Activated CD4-positive, CD25-positive, alpha-beta regulatory T cell (primary cell): ENCODE data around the gene HS6ST1.

Experiments
- DNase-seq, 4 experiments: peaks; one replicate each; lab custom pipeline; 2025; lab: John Stamatoyannopoulos, UW

HS6ST1 gene

GRCh38 chr2:128348701-128349100, 30.0 kb upstream of the HS6ST1 start:
- DNase-seq = no peak

GRCh38 chr2:128347701-128348539, 29.3 kb upstream of the HS6ST1 start:
- DNase-seq = no peak

GRCh38 chr2:128347171-128347558, 28.5 kb upstream of the HS6ST1 start:
- DNase-seq = no peak

GRCh38 chr2:128346291-128347170, 27.9 kb upstream of the HS6ST1 start:
- no peak for DNase-seq

- DNase-seq = no peak
Observed at GRCh38 chr2:128345436-128346165, 26.9 kb upstream of the HS6ST1 start.

- no peak for DNase-seq
Observed at GRCh38 chr2:128344101-128344500, 25.4 kb upstream of the HS6ST1 start.

- DNase-seq = no peak
Observed at GRCh38 chr2:128343459-128343858, 24.8 kb upstream of the HS6ST1 start.

GRCh38 chr2:128342550-128342949, 23.9 kb upstream of the HS6ST1 start:
- no peak for DNase-seq

GRCh38 chr2:128341621-128342020, 23.0 kb upstream of the HS6ST1 start:
- no peak for DNase-seq

GRCh38 chr2:128332091-128332634, 13.5 kb upstream of the HS6ST1 start:
- DNase-seq = no peak

- DNase-seq = no peak
Observed at GRCh38 chr2:128330583-128330982, 11.9 kb upstream of the HS6ST1 start.

GRCh38 chr2:128329607-128330006, 10.9 kb upstream of the HS6ST1 start:
- DNase-seq = no peak

- DNase-seq = no peak
Observed at GRCh38 chr2:128327180-128327964, 8.7 kb upstream of the HS6ST1 start.

GRCh38 chr2:128326346-128326745, 7.7 kb upstream of the HS6ST1 start:
- DNase-seq = no peak

- no peak for DNase-seq
Observed at GRCh38 chr2:128325611-128326181, 7.0 kb upstream of the HS6ST1 start.

- DNase-seq = no peak
Observed at GRCh38 chr2:128324897-128325410, 6.3 kb upstream of the HS6ST1 start.

- no peak for DNase-seq
Observed at GRCh38 chr2:128324008-128324896, 5.6 kb upstream of the HS6ST1 start.

- DNase-seq = no peak
Observed at GRCh38 chr2:128323555-128323931, 4.9 kb upstream of the HS6ST1 start.

- no peak for DNase-seq
Observed at GRCh38 chr2:128322715-128323554, 4.3 kb upstream of the HS6ST1 start.
